PC-3 (cell line): ENCODE results near the gene KIAA1217. TPM values are rescaled to one million over a fixed set of nuclear protein-coding genes. Genes with fewer than 3 reads are reported as not detected.

ENCODE experiments used
- ATAC-seq: fragments of 200-7000 bp; cut with Tn5 transposase; 2 replicates; pipeline ENCODE4 v1.9.1; 2020; ENCODE audit warnings: mild to moderate bottlenecking, moderate library complexity
- BruUV-seq: library from RNA; stranded (reverse); fragments of 400-500 nt; replicated peaks from 2 replicates; lab custom pipeline; 2021; lab: Mats Ljungman, UMichigan
- CTCF ChIA-PET: fragments of 300-600 bp; sonication (Branson Sonifier 250); formaldehyde crosslinking; loops from one replicate; lab custom pipeline; 2022; ENCODE audit warnings: antibody characterized with exemption; lab: Charles Lee
- POLR2A ChIA-PET: fragments of 300-600 bp; sonication (Branson Sonifier 250); formaldehyde crosslinking; loops from one replicate; lab custom pipeline; 2022; ENCODE audit warnings: antibody characterized with exemption; ENCODE audit not compliant: unreplicated experiment; lab: Charles Lee
- DNase-seq: peaks from one replicate; pipeline ENCODE4 v3.0.0-alpha.2; 2015
- H2AFZ ChIP-seq: fragments of 300-600 bp; sonication (generic); 2 replicates; pipeline ENCODE4 v1.6.0; 2016; ENCODE audit warnings: antibody characterized with exemption, low read length
- H3F3A ChIP-seq: fragments of 300-600 bp; sonication (generic); one replicate; pipeline ENCODE4 v1.6.0; 2017; ENCODE audit warnings: antibody characterized with exemption, low read length, control low read depth, mild to moderate bottlenecking; ENCODE audit not compliant: unreplicated experiment
- H3K27ac ChIP-seq: fragments of 300-600 bp; sonication (generic); 2 replicates; pipeline ENCODE4 v1.5.1; 2016; ENCODE audit warnings: mild to moderate bottlenecking, low read length
- H3K27me3 ChIP-seq: fragments of 300-600 bp; sonication (generic); 2 replicates; pipeline ENCODE4 v1.6.1; 2016; ENCODE audit warnings: low read length, mixed read lengths
- H3K36me3 ChIP-seq: fragments of 300-600 bp; sonication (generic); 2 replicates; pipeline ENCODE4 v1.6.1; 2016; ENCODE audit warnings: low read depth, mixed run types, low read length, mixed read lengths
- H3K4me1 ChIP-seq: fragments of 300-600 bp; sonication (generic); 2 replicates; pipeline ENCODE4 v1.5.1; 2016; ENCODE audit warnings: low read length; ENCODE audit not compliant: insufficient read depth
- H3K4me2 ChIP-seq: fragments of 300-600 bp; sonication (generic); 2 replicates; pipeline ENCODE4 v1.6.0; 2016; ENCODE audit warnings: low read length
- H3K4me3 ChIP-seq: fragments of 300-600 bp; sonication (generic); 2 replicates; pipeline ENCODE4 v1.5.1; 2016; ENCODE audit warnings: mild to moderate bottlenecking, low read length, mixed read lengths
- H3K79me2 ChIP-seq: fragments of 300-600 bp; sonication (generic); 2 replicates; pipeline ENCODE4 v1.6.1; 2017; ENCODE audit warnings: low read length, mixed read lengths
- H3K9ac ChIP-seq: fragments of 300-600 bp; sonication (generic); 2 replicates; pipeline ENCODE4 v1.6.0; 2016; ENCODE audit warnings: mild to moderate bottlenecking, low read length
- H3K9me2 ChIP-seq: fragments of 300-600 bp; sonication (generic); replicated peaks from 2 replicates; pipeline ENCODE4 v1.6.1; 2016; ENCODE audit warnings: mixed run types, low read length, mixed read lengths
- H3K9me3 ChIP-seq: fragments of 300-600 bp; sonication (generic); 2 replicates; pipeline ENCODE4 v1.6.1; 2016; ENCODE audit warnings: low read length, mixed read lengths
- H4K20me1 ChIP-seq: fragments of 300-600 bp; sonication (generic); 2 replicates; pipeline ENCODE4 v1.6.1; 2016; ENCODE audit warnings: low read length, mixed read lengths
- EZH2 ChIP-seq: fragments of 300-600 bp; sonication (generic); IDR thresholded peaks from one replicate; pipeline ENCODE4 v1.6.1; 2017; ENCODE audit warnings: antibody characterized with exemption, mild to moderate bottlenecking, low read length; ENCODE audit not compliant: unreplicated experiment
- EZH2phosphoT487 ChIP-seq: fragments of 300-600 bp; sonication (generic); IDR thresholded peaks from 2 replicates; pipeline ENCODE4 v1.6.1; 2018; ENCODE audit warnings: mild to moderate bottlenecking, antibody characterized with exemption, low read length, borderline replicate concordance
- intact Hi-C: fragments of 100-400 bp; cut with micrococcal nuclease; formaldehyde crosslinking; loops from 2 replicates; pipeline ENCODE4 v1.9.0; 2023
- total RNA-seq: library from RNA; depleted of rRNA; stranded (reverse); fragments of >200 nt; gene quantifications from 2 replicates; pipeline ENCODE4 v1.2.3, GENCODE V29; 2014
- TF ChIP-seq, protein P1 (sequence below): fragments of 300-600 bp; sonication (generic); conservative IDR thresholded peaks from 2 replicates; pipeline ENCODE4 v1.5.1; 2017; ENCODE audit warnings: antibody characterized with exemption, low read depth, mild to moderate bottlenecking, low read length

KIAA1217 gene
- total RNA-seq, 1 experiment from 2014 or later, result 16.0 TPM

GRCh38 chr10:24360282-24361127 is 151.6 kb downstream of the KIAA1217 start:
- peak; percentile 77 for ATAC-seq
- Histone ChIP-seq H3K27ac (no peak overlapping the region), H3K27me3 (no peaks in the 10 kb centered on the region), H3K4me1 (no peaks in the 10 kb centered on the region), H3K9ac (no peak overlapping the region), H3K79me2 (no peaks in the 10 kb centered on the region), H4K20me1 (no peaks in the 10 kb centered on the region), H3K9me3 (no peaks in the 10 kb centered on the region), H3K4me2 (no peak overlapping the region), H3K9me2 (no peaks in the 10 kb centered on the region), H3K36me3 (no peaks in the 10 kb centered on the region), H3K4me3 (no peak overlapping the region), H3F3A (no peaks in the 10 kb centered on the region), H2AFZ (peak overlapping the region; percentile 48; the same call in 1 of the 2 replicates)
- DNase-seq, result peak; percentile 77
- ChIA-PET CTCF (interaction anchor here (0.6 kb wide), 1 partner anchor 61 kb away, joined by 3 read pairs; no protein-coding TSS in a partner anchor), POLR2A (no interaction called here)
- intact Hi-C loops, result loop anchor here (1.0 to 10.0 kb wide), 3 partner anchors 154 to 366 kb away; no protein-coding TSS in a partner anchor
- BruUV-seq, result no TSS peak
- TF ChIP-seq EZH2phosphoT487 (no peak), EZH2 (no peak)
- TF ChIP-seq, protein P1, sequence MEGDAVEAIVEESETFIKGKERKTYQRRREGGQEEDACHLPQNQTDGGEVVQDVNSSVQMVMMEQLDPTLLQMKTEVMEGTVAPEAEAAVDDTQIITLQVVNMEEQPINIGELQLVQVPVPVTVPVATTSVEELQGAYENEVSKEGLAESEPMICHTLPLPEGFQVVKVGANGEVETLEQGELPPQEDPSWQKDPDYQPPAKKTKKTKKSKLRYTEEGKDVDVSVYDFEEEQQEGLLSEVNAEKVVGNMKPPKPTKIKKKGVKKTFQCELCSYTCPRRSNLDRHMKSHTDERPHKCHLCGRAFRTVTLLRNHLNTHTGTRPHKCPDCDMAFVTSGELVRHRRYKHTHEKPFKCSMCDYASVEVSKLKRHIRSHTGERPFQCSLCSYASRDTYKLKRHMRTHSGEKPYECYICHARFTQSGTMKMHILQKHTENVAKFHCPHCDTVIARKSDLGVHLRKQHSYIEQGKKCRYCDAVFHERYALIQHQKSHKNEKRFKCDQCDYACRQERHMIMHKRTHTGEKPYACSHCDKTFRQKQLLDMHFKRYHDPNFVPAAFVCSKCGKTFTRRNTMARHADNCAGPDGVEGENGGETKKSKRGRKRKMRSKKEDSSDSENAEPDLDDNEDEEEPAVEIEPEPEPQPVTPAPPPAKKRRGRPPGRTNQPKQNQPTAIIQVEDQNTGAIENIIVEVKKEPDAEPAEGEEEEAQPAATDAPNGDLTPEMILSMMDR, result peak; percentile 83

- H3K27ac ChIP-seq, result no peak overlapping the region
- TF ChIP-seq EZH2 (no peak), EZH2phosphoT487 (no peak)
- TF ChIP-seq, protein P1, result no peak
- no peak for DNase-seq
- intact Hi-C loops, result loop anchor here (10.0 kb wide), 1 partner anchor 152 kb away; no protein-coding TSS in a partner anchor
- no peaks in the 10 kb centered on the region for H3F3A ChIP-seq
- H3K79me2 ChIP-seq, result no peaks in the 10 kb centered on the region
- ChIA-PET CTCF (no interaction called here), POLR2A (no interaction called here)
- no peaks in the 10 kb centered on the region for H3K27me3 ChIP-seq
- no peaks in the 10 kb centered on the region for H3K36me3 ChIP-seq
- BruUV-seq, result no TSS peak
- H4K20me1 ChIP-seq, result no peaks in the 10 kb centered on the region
- H3K4me1 ChIP-seq, result no peaks in the 10 kb centered on the region
- H3K4me2 ChIP-seq, result no peak overlapping the region
- H3K4me3 ChIP-seq, result no peak overlapping the region
- no peak for ATAC-seq
- H3K9me3 ChIP-seq, result no peaks in the 10 kb centered on the region
- H2AFZ ChIP-seq, result no peak overlapping the region
- H3K9me2 ChIP-seq, result no peaks in the 10 kb centered on the region
- no peak overlapping the region for H3K9ac ChIP-seq
Observed at GRCh38 chr10:24363070-24363469, 154.1 kb downstream of the KIAA1217 start.

- no peaks in the 10 kb centered on the region for H3K36me3 ChIP-seq
- H3K79me2 ChIP-seq, result no peaks in the 10 kb centered on the region
- no peaks in the 10 kb centered on the region for H3K9me2 ChIP-seq
- intact Hi-C loops, result loop anchor here (10.0 kb wide), 1 partner anchor 147 kb away; no protein-coding TSS in a partner anchor
- DNase-seq (no peak), ATAC-seq (no peak)
- CTCF ChIA-PET, result no interaction called here
- BruUV-seq, result no TSS peak
- H2AFZ ChIP-seq, result no peak overlapping the region
- no peak for TF ChIP-seq EZH2
- TF ChIP-seq, protein P1, result no peak
- TF ChIP-seq EZH2phosphoT487, result no peak
- H3K4me2 ChIP-seq, result no peak overlapping the region
- H3K4me3 ChIP-seq, result no peak overlapping the region
- no peak overlapping the region for H3K9ac ChIP-seq
- no peaks in the 10 kb centered on the region for H3K27me3 ChIP-seq
- H3K9me3 ChIP-seq, result no peaks in the 10 kb centered on the region
- H4K20me1 ChIP-seq, result no peaks in the 10 kb centered on the region
- no peaks in the 10 kb centered on the region for H3F3A ChIP-seq
- H3K4me1 ChIP-seq, result no peaks in the 10 kb centered on the region
- POLR2A ChIA-PET, result no interaction called here
- no peak overlapping the region for H3K27ac ChIP-seq
Observed at GRCh38 chr10:24367688-24368087, 158.8 kb downstream of the KIAA1217 start.
